H1 (cell line): ENCODE measurements around the gene KCP. TPM values are rescaled to one million over a fixed set of nuclear protein-coding genes. Genes with fewer than 3 reads are reported as not detected.

Source experiments
- CTCF ChIA-PET: fragments of 300-600 bp; sonication (Branson Sonifier 250); formaldehyde crosslinking; loops from one replicate; lab custom pipeline; 2021; ENCODE audit not compliant: partially characterized antibody; lab: Charles Lee
- POLR2A ChIA-PET: fragments of 300-600 bp; sonication (Branson Sonifier 250); formaldehyde crosslinking; loops from one replicate; lab custom pipeline; 2021; ENCODE audit warnings: inconsistent platforms; ENCODE audit not compliant: partially characterized antibody; lab: Charles Lee
- DNase-seq, 2 experiments: peaks; one replicate each; pipeline versions ENCODE4 v3.0.0 to v3.0.0-alpha.2; 2010 to 2022; ENCODE audit warnings: low spot score in 2 of 2, low read depth in 1 of 2, mixed read lengths in 1 of 2
- FAIRE-seq: peaks from 2 replicates; lab custom pipeline; 2011; peaks lifted over from hg19 to GRCh38; lab: Jason Lieb, UNC
- H2AFZ ChIP-seq: 2 replicates; pipeline ENCODE4 v1.8.1; 2012; ENCODE audit warnings: low read length, inconsistent platforms
- H2AK5ac ChIP-seq: 2 replicates; pipeline ENCODE4 v1.6.1; 2013; ENCODE audit warnings: low read depth, low read length
- H2BK120ac ChIP-seq: replicated peaks from 2 replicates; pipeline ENCODE3; 2013; ENCODE audit warnings: low read depth, low read length, inconsistent platforms
- H2BK12ac ChIP-seq: 2 replicates; pipeline ENCODE4 v1.6.1; 2013; ENCODE audit warnings: low read depth, low read length
- H2BK15ac ChIP-seq: 2 replicates; pipeline ENCODE4 v1.6.1; 2013; ENCODE audit warnings: low read length
- H2BK20ac ChIP-seq: 2 replicates; pipeline ENCODE4 v1.6.1; 2013; ENCODE audit warnings: low read length
- H2BK5ac ChIP-seq: 2 replicates; pipeline ENCODE4 v1.6.1; 2013; ENCODE audit warnings: low read depth, low read length
- H3K14ac ChIP-seq: 2 replicates; pipeline ENCODE4 v1.6.1; 2013; ENCODE audit warnings: inconsistent platforms; ENCODE audit not compliant: insufficient read length
- H3K18ac ChIP-seq: 2 replicates; pipeline ENCODE4 v1.6.1; 2013; ENCODE audit warnings: low read length; ENCODE audit errors: extremely low read depth
- H3K23ac ChIP-seq: 2 replicates; pipeline ENCODE4 v1.6.1; 2013; ENCODE audit warnings: inconsistent platforms; ENCODE audit not compliant: insufficient read length
- H3K23me2 ChIP-seq: 2 replicates; pipeline ENCODE4 v1.6.1; 2013; ENCODE audit warnings: low read depth, low read length
- H3K27ac ChIP-seq: 2 replicates; pipeline ENCODE4 v1.6.1; 2011; ENCODE audit warnings: low read depth, low read length, inconsistent platforms
- H3K27me3 ChIP-seq, 4 experiments: replicated peaks in 1 of 4; 1 replicate in 1 of 4; 2 replicates in 3 of 4; pipeline versions ENCODE4 v1.6.1 to v1.8.1; 2011 to 2013; ENCODE audit warnings: low read length in 3 of 4, mild to moderate bottlenecking in 3 of 4, inconsistent platforms in 2 of 4, mixed read lengths in 2 of 4, moderate library complexity in 1 of 4; ENCODE audit not compliant: control insufficient read depth in 3 of 4, insufficient read depth in 3 of 4; ENCODE audit errors: extremely low read depth in 1 of 4
- H3K36me3 ChIP-seq, 4 experiments: 2 replicates each; pipeline versions ENCODE4 v1.6.1 to v1.8.1; 2011 to 2013; ENCODE audit warnings: mild to moderate bottlenecking in 4 of 4, low read length in 3 of 4, moderate library complexity in 2 of 4, control low read depth in 1 of 4, inconsistent platforms in 1 of 4; ENCODE audit not compliant: insufficient read depth in 4 of 4, control insufficient read depth in 2 of 4
- H3K4ac ChIP-seq: replicated peaks from 2 replicates; pipeline ENCODE3; 2013; ENCODE audit warnings: low read length, low read depth, mixed read lengths, inconsistent platforms; ENCODE audit not compliant: insufficient read length
- H3K4me1 ChIP-seq, 4 experiments: replicated peaks in 1 of 4; 1 replicate in 1 of 4; 2 replicates in 3 of 4; pipeline versions ENCODE4 v1.6.1 to v1.8.1; 2011 to 2013; ENCODE audit warnings: low read length in 3 of 4, inconsistent platforms in 2 of 4, mixed read lengths in 1 of 4; ENCODE audit not compliant: insufficient read depth in 4 of 4, control insufficient read depth in 3 of 4
- H3K4me2 ChIP-seq, 2 experiments: 2 replicates each; pipeline versions ENCODE4 v1.6.1 to v1.8.1; 2011 to 2013; ENCODE audit warnings: low read depth in 2 of 2, low read length in 2 of 2, control low read depth in 1 of 2, inconsistent platforms in 1 of 2, mild to moderate bottlenecking in 1 of 2; ENCODE audit not compliant: insufficient read depth in 1 of 2
- H3K4me3 ChIP-seq, 4 experiments: fragments of 200-600, 300-600 bp in 1 of 4; sonication (generic), shearing (Covaris generic), sonication (Bioruptor Twin) in 1 of 4; 2 replicates each; pipeline versions ENCODE4 v1.5.1 to v1.8.1; 2011 to 2016; ENCODE audit warnings: low read length in 4 of 4, low read depth in 3 of 4, control low read depth in 2 of 4, inconsistent platforms in 2 of 4, mild to moderate bottlenecking in 2 of 4, mixed read lengths in 1 of 4, moderate library complexity in 1 of 4; ENCODE audit not compliant: insufficient read depth in 2 of 4; ENCODE audit errors: extremely low read depth in 1 of 4
- H3K56ac ChIP-seq: replicated peaks from 2 replicates; pipeline ENCODE3; 2013; ENCODE audit warnings: low read depth, mild to moderate bottlenecking, mixed read lengths, low read length, inconsistent platforms; ENCODE audit not compliant: insufficient read length
- H3K79me1 ChIP-seq: 2 replicates; pipeline ENCODE4 v1.6.1; 2013; ENCODE audit warnings: low read depth, low read length, control low read depth
- H3K79me2 ChIP-seq, 2 experiments: 2 replicates each; pipeline versions ENCODE4 v1.6.1 to v1.8.1; 2012 to 2013; ENCODE audit warnings: low read length in 2 of 2, mild to moderate bottlenecking in 2 of 2, inconsistent platforms in 1 of 2; ENCODE audit not compliant: insufficient read depth in 2 of 2, control insufficient read depth in 1 of 2
- H3K9ac ChIP-seq, 4 experiments: replicated peaks in 1 of 4; 1 replicate in 1 of 4; 2 replicates in 3 of 4; pipeline versions ENCODE4 v1.6.1 to v1.8.1; 2011 to 2013; ENCODE audit warnings: low read depth in 3 of 4, low read length in 3 of 4, control low read depth in 2 of 4, mild to moderate bottlenecking in 2 of 4, moderate library complexity in 2 of 4, inconsistent platforms in 1 of 4; ENCODE audit errors: extremely low read depth in 1 of 4
- H3K9me3 ChIP-seq, 2 experiments: 2 replicates each; pipeline versions ENCODE4 v1.6.1 to v1.8.1; 2012 to 2013; ENCODE audit warnings: mild to moderate bottlenecking in 2 of 2, moderate library complexity in 2 of 2, control low read depth in 1 of 2, inconsistent platforms in 1 of 2, low read depth in 1 of 2, low read length in 1 of 2, mixed read lengths in 1 of 2; ENCODE audit not compliant: insufficient read depth in 2 of 2
- H4K20me1 ChIP-seq, 2 experiments: replicated peaks in 1 of 2; 2 replicates each; pipeline versions ENCODE3 to v1.8.1; 2011 to 2013; ENCODE audit warnings: inconsistent platforms in 2 of 2, low read length in 2 of 2, mild to moderate bottlenecking in 1 of 2; ENCODE audit not compliant: insufficient read depth in 2 of 2, control insufficient read depth in 1 of 2
- H4K5ac ChIP-seq: 2 replicates; pipeline ENCODE4 v1.6.1; 2013; ENCODE audit warnings: low read length, low read depth, mixed read lengths, inconsistent platforms; ENCODE audit not compliant: insufficient read length
- H4K8ac ChIP-seq: 2 replicates; pipeline ENCODE4 v1.8.0; 2013; ENCODE audit warnings: mild to moderate bottlenecking, moderate library complexity, low read length, inconsistent platforms; ENCODE audit not compliant: insufficient read depth; ENCODE audit errors: extremely low read depth
- H4K91ac ChIP-seq: replicated peaks from 2 replicates; pipeline ENCODE3; 2013; ENCODE audit warnings: low read length, mixed read lengths, inconsistent platforms; ENCODE audit not compliant: insufficient read length
- ASH2L ChIP-seq: fragments of 200-600, 300-600 bp; sonication (generic); IDR thresholded peaks from one replicate; pipeline ENCODE4 v1.7.1; 2017; ENCODE audit warnings: low read length
- ATF2 ChIP-seq: IDR thresholded peaks from 2 replicates; pipeline ENCODE4 v1.6.1; 2012; ENCODE audit warnings: low read length, inconsistent platforms
- BACH1 ChIP-seq: IDR thresholded peaks from 2 replicates; pipeline ENCODE4 v1.6.1; 2012; ENCODE audit warnings: low read length, improper control_type of control experiment
- CBX5 ChIP-seq: fragments of 300-800, 300-1000 bp; sonication (generic); IDR thresholded peaks from 2 replicates; pipeline ENCODE4 v1.7.1; 2016; ENCODE audit warnings: antibody characterized with exemption, low read length, low read depth
- EGR1 ChIP-seq: IDR thresholded peaks from 2 replicates; pipeline ENCODE4 v1.6.1; 2011; ENCODE audit warnings: low read depth, low read length, borderline replicate concordance
- NRF1 ChIP-seq: IDR thresholded peaks from 2 replicates; pipeline ENCODE4 v1.6.1; 2011; ENCODE audit warnings: mild to moderate bottlenecking, low read depth, low read length, improper control_type of control experiment
- POLR2A ChIP-seq, 2 experiments: IDR thresholded peaks; 1 replicate in 1 of 2; 2 replicates in 1 of 2; pipeline ENCODE4 v1.6.1; 2011; ENCODE audit warnings: low read depth in 2 of 2, low read length in 2 of 2, mild to moderate bottlenecking in 2 of 2; ENCODE audit errors: control extremely low read depth in 1 of 2
- POU5F1 ChIP-seq: IDR thresholded peaks from 2 replicates; pipeline ENCODE4 v1.6.1; 2011; ENCODE audit warnings: low read depth, mild to moderate bottlenecking, low read length, moderate library complexity
- RNF2 ChIP-seq: fragments of 200-900, 300-1000 bp; sonication (generic); IDR thresholded peaks from 2 replicates; pipeline ENCODE4 v1.7.1; 2016; ENCODE audit warnings: borderline replicate concordance, low read depth, mild to moderate bottlenecking, antibody characterized with exemption, low read length; ENCODE audit not compliant: poor library complexity, severe bottlenecking; ENCODE audit errors: missing control alignments
- SIN3A ChIP-seq, 2 experiments: IDR thresholded peaks in 1 of 2; conservative IDR thresholded peaks in 1 of 2; 2 replicates each; pipeline ENCODE4 v1.6.1; 2011 to 2012; ENCODE audit warnings: low read length in 2 of 2, improper control_type of control experiment in 1 of 2, low read depth in 1 of 2, mild to moderate bottlenecking in 1 of 2
- SIX5 ChIP-seq: IDR thresholded peaks from 2 replicates; pipeline ENCODE4 v1.6.1; 2011; ENCODE audit warnings: mild to moderate bottlenecking, low read depth, low read length
- SP4 ChIP-seq: IDR thresholded peaks from 2 replicates; pipeline ENCODE4 v1.6.1; 2012; ENCODE audit warnings: low read length, inconsistent platforms
- TCF12 ChIP-seq: IDR thresholded peaks from 2 replicates; pipeline ENCODE4 v1.6.1; 2011; ENCODE audit warnings: low read depth, mild to moderate bottlenecking, low read length
- WGBS, 2 experiments: shearing (Covaris generic) in 1 of 2; methylation state at CpG; one replicate each; pipeline versions ENCODE4 v1.1.6 to v1.1.7; 2013 to 2015; ENCODE audit warnings: low lambda C conversion rate in 2 of 2, mixed read lengths in 2 of 2, inconsistent platforms in 1 of 2, low coverage in 1 of 2, missing lambda C conversion rate in 1 of 2; ENCODE audit not compliant: insufficient replicate concordance in 2 of 2, insufficient coverage in 1 of 2, insufficient read length in 1 of 2; ENCODE audit errors: extremely low coverage in 1 of 2, missing lambda C conversion rate in 1 of 2; 5-methylcytosine and 5-hydroxymethylcytosine counted together
- polyA plus RNA-seq, 7 experiments: library from polyadenylated mRNA; depleted of rRNA in 3 of 7; stranded (reverse) in 5 of 7; unstranded in 2 of 7; fragments of >200 nt in 5 of 7; fragments of 200-250 nt in 2 of 7; gene quantifications; 1 replicate in 5 of 7; 2 replicates in 1 of 7; 4 replicates in 1 of 7; pipeline versions ENCODE4 v1.2.1 to v1.2.3, GENCODE V29; 2011 to 2013; ENCODE audit warnings: missing spikeins in 2 of 7, mixed read lengths in 2 of 7
- total RNA-seq: library from RNA; stranded (reverse); fragmentation: NEBNext Ultra II Directional; extraction: Animal tissue kit (Norgen Biotek cat#: 25700); gene quantifications from 2 replicates; pipeline ENCODE4 v1.2.1, GENCODE V29; 2021

Gene KCP
- total and polyA plus RNA-seq, 2 of the 8 experiments (the other 6 are each of a cell fraction or from before 2014, with no cell fraction given): 1.3 to 2.0 TPM

DNA sequence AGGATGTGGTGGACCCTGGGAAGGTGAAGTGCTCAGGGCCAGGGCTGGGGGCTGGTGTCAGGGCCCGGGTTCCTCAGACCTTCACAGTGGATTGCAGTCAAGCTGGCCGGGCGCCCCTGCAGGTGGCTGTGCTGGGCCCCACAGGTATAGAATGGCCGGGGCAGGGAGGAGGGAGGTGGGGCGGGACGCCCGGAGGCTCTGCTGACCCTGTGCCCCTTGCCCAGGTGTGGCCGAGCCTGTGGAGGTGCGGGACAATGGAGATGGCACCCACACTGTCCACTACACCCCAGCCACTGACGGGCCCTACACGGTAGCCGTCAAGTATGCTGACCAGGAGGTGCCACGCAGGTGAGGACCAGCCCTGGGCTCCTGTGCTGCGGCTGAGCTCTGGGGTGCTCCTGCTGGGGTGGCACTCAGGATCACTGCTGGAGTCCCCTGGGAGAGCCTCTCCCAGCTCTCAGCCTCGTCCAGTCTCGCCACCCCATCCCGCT lies 62.7 kb downstream of the KCP start:
- no peak overlapping the region for H3K4me2 ChIP-seq
- H2BK120ac ChIP-seq: no peak overlapping the region
- no peak overlapping the region for H3K14ac ChIP-seq
- H3K23ac ChIP-seq: no peak overlapping the region
- no peaks in the 10 kb centered on the region; a peak in 1 of 7 replicates for H3K4me1 ChIP-seq
- no peaks in the 10 kb centered on the region for H3K79me1 ChIP-seq
- H3K4ac ChIP-seq: no peak overlapping the region
- no peak overlapping the region for H2AK5ac ChIP-seq
- H3K23me2 ChIP-seq: no peaks in the 10 kb centered on the region
- H3K36me3 ChIP-seq: no peaks in the 10 kb centered on the region
- no peak overlapping the region for H3K9ac ChIP-seq
- no peak overlapping the region for H2BK15ac ChIP-seq
- H4K20me1 ChIP-seq: peaks cover 0 to 2% of the 10 kb centered on the region in 2 experiments
- POLR2A ChIA-PET: interaction anchor here (0.6 to 1.0 kb wide), 3 partner anchors 8 to 172 kb away, joined by 3 read pairs; no protein-coding TSS in a partner anchor
- no peak overlapping the region for H2BK12ac ChIP-seq
- FAIRE-seq (no peak), DNase-seq (no peak)
- H2BK20ac ChIP-seq: no peak overlapping the region
- no peak overlapping the region for H3K18ac ChIP-seq
- no peak overlapping the region for H3K56ac ChIP-seq
- H4K91ac ChIP-seq: no peak overlapping the region
- peak overlapping the region; percentile 46 for H4K8ac ChIP-seq
- no peaks in the 10 kb centered on the region for H3K79me2 ChIP-seq
- no peaks in the 10 kb centered on the region for H3K27me3 ChIP-seq
- CTCF ChIA-PET: interaction anchor here (1.3 to 11.5 kb wide), 4 partner anchors 14 to 36 kb away, joined by 4 to 148 read pairs (median 40); partner anchors contain the start of gene ATP6V1F
- no peaks in the 10 kb centered on the region for H3K9me3 ChIP-seq
- 91% methylated on average over 12 of the region's 17 CpGs; no CpG with 5 or more reads in 1 of the 2 experiments for WGBS, 2 experiments
- H4K5ac ChIP-seq: no peak overlapping the region
- no peak overlapping the region for H3K27ac ChIP-seq
- no peak overlapping the region for H3K4me3 ChIP-seq
- no peak overlapping the region for H2BK5ac ChIP-seq
- no peak overlapping the region for H2AFZ ChIP-seq
- no peak for TF ChIP-seq POLR2A (IDR thresholded peaks at IDR 0.05; ENCODE audit: control extremely low read depth in 1 of 2, low read depth in 2 of 2, low read length in 2 of 2)
- TF ChIP-seq TCF12: no peak
- no peak for TF ChIP-seq CBX5
- TF ChIP-seq NRF1: no peak
- no peak for TF ChIP-seq SP4
- TF ChIP-seq SIN3A (conservative IDR thresholded peaks at IDR 0.05 in 1 of 2, IDR thresholded peaks at IDR 0.05 in 1 of 2; ENCODE audit: low read depth in 1 of 2, low read length in 2 of 2): no peak
- TF ChIP-seq EGR1: no peak
- no peak for TF ChIP-seq POU5F1
- TF ChIP-seq ATF2: no peak
- TF ChIP-seq RNF2: no peak
- no peak for TF ChIP-seq BACH1
- TF ChIP-seq SIX5: no peak
- TF ChIP-seq ASH2L: no peak
